Heart left ventricle (tissue), 16 donors: ENCODE data around the gene HDAC4. TPM values are rescaled to one million over a fixed set of nuclear protein-coding genes. Genes with fewer than 3 reads are reported as not detected.

ENCODE experiments used
- ATAC-seq, 4 donors: fragments of 200-7000 bp; cut with Tn5 transposase; one replicate each; pipeline ENCODE4 v1.9.1; 2020 to 2022; ENCODE audit warnings: moderate library complexity in 4 of 4, mild to moderate bottlenecking in 3 of 4, moderate number of reproducible peaks in 1 of 4
- DNase-seq, 5 donors: peaks; one replicate each; pipeline ENCODE4 v3.0.0-alpha.2; 2020
- H3K27ac ChIP-seq, 12 donors: fragments of 200-600 bp; sonication (generic) in 4 of 12; one replicate each; pipeline versions ENCODE4 v1.5.0 to v1.8.0; 2016 to 2022; ENCODE audit warnings: mild to moderate bottlenecking in 2 of 12
- H3K27me3 ChIP-seq, 9 donors: fragments of 200-600 bp; sonication (generic) in 2 of 9; one replicate each; pipeline versions ENCODE4 v1.5.1 to v1.8.0; 2016 to 2022; ENCODE audit warnings: mild to moderate bottlenecking in 3 of 9
- H3K36me3 ChIP-seq, 9 donors: fragments of 200-600 bp; sonication (generic) in 2 of 9; one replicate each; pipeline versions ENCODE4 v1.5.0 to v1.8.0; 2018 to 2022; ENCODE audit warnings: mild to moderate bottlenecking in 2 of 9
- H3K4me1 ChIP-seq, 12 donors: fragments of 200-600 bp; sonication (generic) in 4 of 12; one replicate each; pipeline versions ENCODE4 v1.5.0 to v1.8.0; 2016 to 2022; ENCODE audit warnings: mild to moderate bottlenecking in 3 of 12
- H3K4me3 ChIP-seq, 12 donors: fragments of 200-600 bp; sonication (generic) in 4 of 12; one replicate each; pipeline versions ENCODE4 v1.5.0 to v1.8.0; 2017 to 2022; ENCODE audit warnings: mild to moderate bottlenecking in 9 of 12, moderate library complexity in 4 of 12
- H3K9me3 ChIP-seq, 12 donors: fragments of 200-600 bp; sonication (generic) in 4 of 12; one replicate each; pipeline versions ENCODE4 v1.5.0 to v1.8.0; 2016 to 2022; ENCODE audit warnings: mild to moderate bottlenecking in 1 of 12
- POLR2A ChIP-seq, 2 donors: fragments of 450-650 bp; IDR thresholded peaks; one replicate each; pipeline ENCODE4 v1.6.1; 2017; ENCODE audit warnings: antibody characterized with exemption in 2 of 2, mild to moderate bottlenecking in 2 of 2, moderate library complexity in 2 of 2
- whole genome bisulfite sequencing, 4 donors: extraction: QIAGEN DNeasy Blood & Tissue Kit in 2 of 4; methylation state at CpG; one replicate each; pipeline versions ENCODE4 v1.1.5 to v1.1.7; 2013 to 2018; 5-methylcytosine and 5-hydroxymethylcytosine counted together
- intact Hi-C, 10 donors: fragments of 100-400 bp; cut with DNase I; formaldehyde crosslinking; loops; one replicate each; pipeline versions ENCODE4 v1.11.1 to v1.14.2; 2022
- polyA plus RNA-seq, 2 donors: library from polyadenylated mRNA; stranded (reverse); fragments of 200-250 nt; gene quantifications; one replicate each; pipeline ENCODE4 v1.2.3, GENCODE V29; 2013
- total RNA-seq, 9 donors: library from RNA; depleted of rRNA in 2 of 9; stranded (reverse); fragments of >200 nt in 2 of 9; fragmentation: NEBNext Ultra II Directional in 3 of 9; extraction: Animal tissue kit (Norgen Biotek cat#: 25700) in 3 of 9; gene quantifications; one replicate each; pipeline versions ENCODE4 v1.1.0 to v1.2.4, GENCODE V29; 2016 to 2023
- TF ChIP-seq, protein P1 (sequence below), 12 donors: fragments of 200-600 bp; sonication (generic) in 4 of 12; IDR thresholded peaks; one replicate each; pipeline versions ENCODE4 v1.5.0 to v1.8.0; 2018 to 2022; ENCODE audit warnings: antibody characterized with exemption in 12 of 12, mild to moderate bottlenecking in 5 of 12
- donor health status: ischemic (EF 13 %, LVEDD 7.1; RV severe dilation, severe dysfunction).
- donor health status: healthy with polysubstance abuse.
- donor health status: DM: no; HTN: yes; CAD: no.
- donor health status: DM: no; HTN: no; CAD: no.
- donor health status: ischemic (EF 25% LVEDD 6.9; RV normal size, moderate dysfunction).
- donor health status: ischemic (EF 25% LVEDD 5.7; RV mildly dilated, moderate dysfunction).
- donor health status: healthy.
- donor health status: DM: yes; HTN: yes; CAD: no.
- donor health status: ischemic (EF 35%, LVEDD 5.7; RV mildly dilated, moderate dysfunction).
- donor health status: nonischemic (EF 11% LVEDD 7.7; RV severe dilation, severe dysfunction).
- donor health status: DM: yes; HTN: yes; CAD: no.
- donor health status: PGD.
- donor health status: ischemic (EF 29% LVEDD 5.4; RV normal size, mild dysfunction).
- donor health status: nonischemic (EF 23%, LVEDD 6.1; RV moderate dilation, normal function).

The HDAC4 gene
- total and polyA plus RNA-seq, 11 donors, result 13.9 to 37.6 (median 27.5) TPM

GRCh38 chr2:239259603-239260298 is 141.1 kb downstream of the HDAC4 start:
- DNase-seq, result peak in 2 of 5 donors; percentile 15 to 22
- Histone ChIP-seq H3K27me3 (no peaks in the 10 kb centered on the region), H3K4me3 (peak overlapping the region in 1 of 12 donors; percentile 23), H3K27ac (peak overlapping the region in 7 of 12 donors; percentile 1 to 88 (median 28)), H3K4me1 (peaks cover 5 to 95% (median 34%) of the 10 kb centered on the region in 12 donors), H3K9me3 (peaks cover 0 to 16% (median 7%) of the 10 kb centered on the region in 12 donors), H3K36me3 (no peaks in the 10 kb centered on the region)
- peak in 2 of 4 donors; percentile 29 to 40 for ATAC-seq
- 83 to 89% (median 85%) methylated on average over 11 to 18 of the region's 18 CpGs for WGBS, 4 donors
- no peak for TF ChIP-seq POLR2A (IDR thresholded peaks at IDR 0.05)
- TF ChIP-seq, protein P1, sequence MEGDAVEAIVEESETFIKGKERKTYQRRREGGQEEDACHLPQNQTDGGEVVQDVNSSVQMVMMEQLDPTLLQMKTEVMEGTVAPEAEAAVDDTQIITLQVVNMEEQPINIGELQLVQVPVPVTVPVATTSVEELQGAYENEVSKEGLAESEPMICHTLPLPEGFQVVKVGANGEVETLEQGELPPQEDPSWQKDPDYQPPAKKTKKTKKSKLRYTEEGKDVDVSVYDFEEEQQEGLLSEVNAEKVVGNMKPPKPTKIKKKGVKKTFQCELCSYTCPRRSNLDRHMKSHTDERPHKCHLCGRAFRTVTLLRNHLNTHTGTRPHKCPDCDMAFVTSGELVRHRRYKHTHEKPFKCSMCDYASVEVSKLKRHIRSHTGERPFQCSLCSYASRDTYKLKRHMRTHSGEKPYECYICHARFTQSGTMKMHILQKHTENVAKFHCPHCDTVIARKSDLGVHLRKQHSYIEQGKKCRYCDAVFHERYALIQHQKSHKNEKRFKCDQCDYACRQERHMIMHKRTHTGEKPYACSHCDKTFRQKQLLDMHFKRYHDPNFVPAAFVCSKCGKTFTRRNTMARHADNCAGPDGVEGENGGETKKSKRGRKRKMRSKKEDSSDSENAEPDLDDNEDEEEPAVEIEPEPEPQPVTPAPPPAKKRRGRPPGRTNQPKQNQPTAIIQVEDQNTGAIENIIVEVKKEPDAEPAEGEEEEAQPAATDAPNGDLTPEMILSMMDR (IDR thresholded peaks at IDR 0.05), result no peak
- intact Hi-C loops, result loop anchor here in 1 of 10 donors (10.0 kb wide), 1 partner anchor 135 kb away; no protein-coding TSS in a partner anchor

DNA sequence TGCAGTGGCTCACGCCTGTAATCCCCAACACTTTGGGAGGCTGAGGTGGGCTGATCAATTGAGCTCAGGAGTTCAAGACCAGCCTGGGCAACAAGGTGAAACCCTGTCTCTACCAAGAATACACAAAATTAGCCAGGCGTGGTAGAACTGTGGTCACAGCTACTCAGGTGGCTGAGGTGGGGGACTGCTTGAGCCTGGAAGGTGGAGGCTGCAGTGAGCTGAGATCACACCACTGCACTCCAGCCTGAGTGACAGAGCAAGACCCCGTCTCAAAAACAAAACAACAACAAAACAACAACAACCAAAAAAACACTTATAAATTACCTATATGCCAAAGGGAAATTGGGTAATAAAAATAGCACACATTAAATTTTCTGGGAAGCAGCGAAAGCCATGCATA is 141.6 kb downstream of the HDAC4 start:
- H3K27me3 ChIP-seq, result no peaks in the 10 kb centered on the region
- intact Hi-C loops, result loop anchor here in 1 of 10 donors (10.0 kb wide), 1 partner anchor 136 kb away; no protein-coding TSS in a partner anchor
- TF ChIP-seq, protein P1 (IDR thresholded peaks at IDR 0.05), result no peak
- no peak for TF ChIP-seq POLR2A (IDR thresholded peaks at IDR 0.05)
- no peak for ATAC-seq
- no peaks in the 10 kb centered on the region for H3K36me3 ChIP-seq
- 93 to 95% (median 95%) methylated on average over 4 of the region's 4 CpGs for WGBS, 4 donors
- peak overlapping the region in 1 of 12 donors; percentile 23 for H3K4me3 ChIP-seq
- DNase-seq, result no peak
- H3K9me3 ChIP-seq, result peaks cover 0 to 16% (median 7%) of the 10 kb centered on the region in 12 donors
- H3K27ac ChIP-seq, result peak overlapping the region in 3 of 12 donors; percentile 46 to 88 (median 53)
- peaks cover 3 to 95% (median 28%) of the 10 kb centered on the region in 12 donors for H3K4me1 ChIP-seq

DNA sequence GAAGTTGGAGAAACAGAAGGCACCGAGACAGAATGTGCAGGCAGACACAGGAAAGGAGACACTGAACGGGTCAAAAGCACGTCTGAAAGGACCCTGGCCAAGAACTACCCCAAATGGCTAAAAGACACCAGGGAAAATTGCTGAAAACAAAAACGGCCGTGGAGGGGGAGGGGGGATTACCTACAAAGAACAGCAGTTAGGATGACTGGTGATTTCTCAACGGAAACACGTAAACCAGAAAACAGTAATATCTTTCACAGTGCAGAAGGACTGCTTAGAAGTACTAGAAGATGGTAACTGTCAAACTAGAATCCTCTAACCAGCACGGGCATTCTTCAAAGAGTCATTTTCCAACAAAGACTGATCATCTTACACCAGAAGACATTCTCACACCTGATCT is 142.6 kb downstream of the HDAC4 start:
- Histone ChIP-seq H3K27me3 (no peaks in the 10 kb centered on the region), H3K4me1 (peaks cover 0 to 95% (median 23%) of the 10 kb centered on the region in 12 donors), H3K27ac (peak overlapping the region in 2 of 12 donors; percentile 55 to 88), H3K4me3 (no peak overlapping the region), H3K9me3 (peaks cover 0 to 16% (median 7%) of the 10 kb centered on the region in 12 donors), H3K36me3 (no peaks in the 10 kb centered on the region)
- no peak for TF ChIP-seq POLR2A (IDR thresholded peaks at IDR 0.05)
- TF ChIP-seq, protein P1 (IDR thresholded peaks at IDR 0.05), result no peak
- 90 to 95% (median 92%) methylated on average over 8 of the region's 8 CpGs for WGBS, 4 donors
- intact Hi-C loops, result loop anchor here in 1 of 10 donors (10.0 kb wide), 1 partner anchor 137 kb away; no protein-coding TSS in a partner anchor
- ATAC-seq (no peak), DNase-seq (peak in 1 of 5 donors; percentile 10)

DNA sequence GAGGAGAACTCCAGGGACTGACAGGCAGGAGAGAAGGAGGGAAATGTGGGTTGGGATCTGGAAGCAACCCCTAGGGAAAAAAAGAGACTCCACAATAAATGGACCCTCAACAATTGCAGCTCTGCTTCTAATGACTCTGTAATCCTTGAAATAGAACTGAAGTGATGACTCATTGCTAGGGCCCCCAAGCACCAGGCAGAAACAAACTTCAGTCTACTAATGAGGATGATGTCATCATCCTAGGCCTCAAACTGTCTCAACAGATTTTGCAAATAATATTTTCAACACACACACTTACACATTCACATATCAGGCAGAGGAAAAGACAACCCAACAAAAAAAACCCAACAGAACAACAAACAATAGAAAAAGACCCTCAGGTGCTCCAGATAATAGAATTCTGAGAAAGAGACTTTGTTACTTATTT is 143.3 kb downstream of the HDAC4 start:
- Histone ChIP-seq H3K9me3 (peaks cover 0 to 16% (median 7%) of the 10 kb centered on the region in 12 donors), H3K27ac (peak overlapping the region in 5 of 12 donors; percentile 20 to 88 (median 48)), H3K4me1 (peaks cover 0 to 98% (median 28%) of the 10 kb centered on the region in 12 donors), H3K36me3 (no peaks in the 10 kb centered on the region), H3K27me3 (no peaks in the 10 kb centered on the region), H3K4me3 (no peak overlapping the region)
- peak in 1 of 5 donors; percentile 14 for DNase-seq
- TF ChIP-seq POLR2A (IDR thresholded peaks at IDR 0.05), result no peak
- TF ChIP-seq, protein P1 (IDR thresholded peaks at IDR 0.05), result no peak
- intact Hi-C loops, result loop anchor here in 1 of 10 donors (10.0 kb wide), 1 partner anchor 137 kb away; no protein-coding TSS in a partner anchor
- peak in 2 of 4 donors; percentile 46 to 56 for ATAC-seq
